ENCODE results near the gene BCL7A. TPM values are rescaled to one million over a fixed set of nuclear protein-coding genes. Genes with fewer than 3 reads are reported as not detected.

BCL7A gene
- total RNA-seq, 1 experiment from 2014 or later = 6.3 TPM

DNA sequence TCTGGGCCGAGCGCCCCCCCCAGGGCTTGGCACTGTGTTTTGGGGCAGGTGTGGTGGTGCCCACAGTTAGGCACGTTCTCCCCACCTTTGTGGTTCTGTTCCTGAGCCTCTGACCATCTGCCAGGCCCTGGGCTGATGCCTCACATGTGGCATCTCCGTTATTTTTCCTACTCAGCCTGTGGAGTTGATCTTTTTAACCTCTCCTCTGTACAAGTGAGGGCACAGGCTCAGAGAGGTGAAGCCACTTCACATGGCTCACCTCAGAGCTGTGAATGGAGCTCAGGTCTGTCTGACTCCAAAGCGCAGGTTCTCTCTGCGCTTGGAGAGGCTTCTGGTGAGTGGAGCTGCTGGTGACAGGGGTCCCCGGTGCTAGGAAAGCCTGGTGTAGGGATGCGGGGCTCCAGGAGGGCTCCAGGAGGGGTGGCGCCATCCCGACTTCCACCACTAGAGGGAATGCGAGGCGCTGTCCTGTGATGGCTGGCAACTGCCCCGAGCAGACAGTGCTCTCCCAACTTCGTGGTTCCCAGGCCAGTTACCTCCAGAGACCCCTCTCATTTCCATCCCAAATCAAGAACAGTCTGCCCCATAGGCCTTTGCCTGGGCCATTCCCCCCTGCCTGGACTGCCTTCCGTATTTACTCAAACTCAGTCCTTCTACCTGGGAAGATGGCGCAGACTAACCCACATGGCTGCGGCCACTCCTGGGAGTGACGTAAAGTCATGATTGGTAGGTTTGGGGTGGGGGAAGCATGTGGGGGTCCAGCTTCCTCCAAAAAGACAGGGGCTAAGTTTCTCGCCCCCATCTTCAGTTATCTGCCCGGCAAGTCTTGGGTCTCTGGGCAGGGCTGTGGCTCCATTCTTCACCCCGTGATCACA is 9.9 kb downstream of the BCL7A start:
- Histone ChIP-seq H3F3A (ENCODE audit: insufficient read depth, low read depth) (peaks cover 11% of the 10 kb centered on the region; the same call in 1 of the 2 replicates), H3K9me3 (ENCODE audit: insufficient read depth, low read depth) (no peaks in the 10 kb centered on the region), H3K79me2 (ENCODE audit: low read depth) (0 out of 2 replicates have a peak, but pooled peaks cover 6% of the 10 kb centered on the region), H4K20me1 (ENCODE audit: insufficient read depth) (no peaks in the 10 kb centered on the region), H3K4me3 (no peak overlapping the region), H3K4me1 (replicated peaks; ENCODE audit: insufficient read depth) (peaks cover 20% of the 10 kb centered on the region), H2AFZ (no peak overlapping the region), H3K36me3 (ENCODE audit: low read depth) (no peaks in the 10 kb centered on the region), H3K4me2 (no peak overlapping the region), H3K27me3 (ENCODE audit: insufficient read depth, low read depth) (no peaks in the 10 kb centered on the region), H3K9me2 (ENCODE audit: insufficient read depth) (no peaks in the 10 kb centered on the region), H3K27ac (no peak overlapping the region)
- intact Hi-C loops (cut with micrococcal nuclease; ENCODE audit: unreplicated experiment) = loop anchor here (10.0 kb wide), 1 partner anchor 107 kb away; no protein-coding TSS in a partner anchor
- no peak for TF ChIP-seq EZH2 (IDR thresholded peaks at IDR 0.05; ENCODE audit: low read depth)
- peak; percentile 77 for TF ChIP-seq CTCF (conservative IDR thresholded peaks at IDR 0.05)
- peak in 1 of 2 experiments; percentile 37 for DNase-seq
- no TSS peak for BruUV-seq (replicated peaks)
- POLR2A ChIA-PET (ENCODE audit: unreplicated experiment) = interaction anchor here (0.5 kb wide), 1 partner anchor 370 kb away, joined by 3 read pairs; no protein-coding TSS in a partner anchor
- CTCF ChIA-PET = interaction anchor here (0.5 kb wide), 1 partner anchor 558 kb away, joined by 4 read pairs; no protein-coding TSS in a partner anchor

DNA sequence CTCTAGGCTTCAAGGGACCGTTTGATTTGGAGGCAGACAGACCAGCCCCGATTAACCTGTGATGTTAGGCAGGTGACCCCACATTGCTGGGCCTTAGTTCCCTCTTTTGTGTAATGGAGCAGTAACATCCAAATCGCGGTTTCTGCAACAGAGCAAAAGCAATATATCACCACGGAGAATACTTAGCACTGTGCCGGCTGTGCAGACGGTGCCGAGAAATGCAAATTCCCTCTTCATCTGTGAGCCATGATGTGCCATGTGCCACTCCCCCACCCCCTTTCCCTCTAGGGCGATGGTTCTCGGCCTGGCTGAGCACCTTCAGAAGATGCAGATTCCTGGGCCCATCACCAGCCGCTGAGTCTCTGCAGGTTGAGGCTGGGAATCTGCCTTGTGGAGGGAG is 10.9 kb downstream of the BCL7A start:
- DNase-seq = no peak
- ChIA-PET POLR2A (ENCODE audit: unreplicated experiment) (no interaction called here), CTCF (no interaction called here)
- H3K36me3 ChIP-seq (ENCODE audit: low read depth) = no peaks in the 10 kb centered on the region
- TF ChIP-seq EZH2 (IDR thresholded peaks at IDR 0.05; ENCODE audit: low read depth) = no peak
- TF ChIP-seq CTCF (conservative IDR thresholded peaks at IDR 0.05) = no peak
- peaks cover 11% of the 10 kb centered on the region; the same call in 1 of the 2 replicates for H3F3A ChIP-seq (ENCODE audit: insufficient read depth, low read depth)
- H2AFZ ChIP-seq = no peak overlapping the region
- no peaks in the 10 kb centered on the region for H3K27me3 ChIP-seq (ENCODE audit: insufficient read depth, low read depth)
- no peak overlapping the region for H3K4me3 ChIP-seq
- H4K20me1 ChIP-seq (ENCODE audit: insufficient read depth) = no peaks in the 10 kb centered on the region
- H3K4me1 ChIP-seq (replicated peaks; ENCODE audit: insufficient read depth) = peaks cover 20% of the 10 kb centered on the region
- no peak overlapping the region for H3K4me2 ChIP-seq
- no peaks in the 10 kb centered on the region for H3K9me2 ChIP-seq (ENCODE audit: insufficient read depth)
- intact Hi-C loops (cut with micrococcal nuclease; ENCODE audit: unreplicated experiment) = loop anchor here (10.0 kb wide), 1 partner anchor 108 kb away; no protein-coding TSS in a partner anchor
- H3K9me3 ChIP-seq (ENCODE audit: insufficient read depth, low read depth) = no peaks in the 10 kb centered on the region
- H3K79me2 ChIP-seq (ENCODE audit: low read depth) = no peaks in the 10 kb centered on the region
- no TSS peak for BruUV-seq (replicated peaks)
- no peak overlapping the region for H3K27ac ChIP-seq

DNA sequence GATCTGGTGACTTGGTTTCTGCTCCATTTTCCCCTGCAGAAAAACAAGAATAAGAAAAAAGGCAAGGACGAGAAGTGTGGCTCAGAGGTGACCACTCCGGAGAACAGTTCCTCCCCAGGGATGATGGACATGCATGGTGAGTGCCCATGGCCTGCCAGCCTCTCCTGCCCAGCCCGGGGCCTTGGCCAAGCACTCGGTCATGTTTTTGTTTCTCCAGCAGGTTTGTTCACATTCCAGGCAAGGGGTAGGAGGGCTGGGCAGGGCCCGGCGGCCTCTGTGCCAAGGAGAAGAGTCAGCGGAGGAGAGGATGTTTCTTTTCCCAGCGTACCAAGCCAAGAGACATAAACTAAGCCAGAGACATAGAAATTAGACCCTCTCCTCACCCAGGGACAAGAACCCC is 13.6 kb downstream of the BCL7A start:
- Histone ChIP-seq H3K27ac (peak overlapping the region; percentile 63), H3K36me3 (ENCODE audit: low read depth) (no peaks in the 10 kb centered on the region), H2AFZ (0 out of 2 replicates have a peak overlapping the region, but pooled peaks have one; percentile 62), H3K9me2 (ENCODE audit: insufficient read depth) (no peaks in the 10 kb centered on the region), H3F3A (ENCODE audit: insufficient read depth, low read depth) (peaks cover 11% of the 10 kb centered on the region; the same call in 1 of the 2 replicates), H3K4me1 (replicated peaks; ENCODE audit: insufficient read depth) (peaks cover 20% of the 10 kb centered on the region), H3K4me3 (peak overlapping the region; percentile 18; the same call in 1 of the 2 replicates), H3K27me3 (ENCODE audit: insufficient read depth, low read depth) (no peaks in the 10 kb centered on the region), H3K79me2 (ENCODE audit: low read depth) (no peaks in the 10 kb centered on the region), H3K9me3 (ENCODE audit: insufficient read depth, low read depth) (no peaks in the 10 kb centered on the region), H4K20me1 (ENCODE audit: insufficient read depth) (no peaks in the 10 kb centered on the region), H3K4me2 (peak overlapping the region; percentile 80)
- TF ChIP-seq EZH2 (IDR thresholded peaks at IDR 0.05; ENCODE audit: low read depth) = no peak
- no peak for TF ChIP-seq CTCF (conservative IDR thresholded peaks at IDR 0.05)
- DNase-seq = peak; percentile 86 to 89
- no TSS peak for BruUV-seq (replicated peaks)
- ChIA-PET POLR2A (ENCODE audit: unreplicated experiment) (no interaction called here), CTCF (no interaction called here)
- intact Hi-C loops (cut with micrococcal nuclease; ENCODE audit: unreplicated experiment) = loop anchor here (10.0 kb wide), 1 partner anchor 110 kb away; no protein-coding TSS in a partner anchor

Data from PC-9 (cell line).